HG03196 (cell line): ENCODE measurements around the gene SPDYE16.
"Not testable (repeated sequence)": the region's sequence is repeated elsewhere in the genome, so short reads cannot be mapped to it uniquely, and the experiment has no call there.

Experiments used
- ATAC-seq: cut with Tn5 transposase; IDR thresholded peaks from one replicate; pipeline ENCODE4 v1.9.1; 2021; ENCODE audit not compliant: unreplicated experiment

The SPDYE16 gene

GRCh38 chr7:76505168-76506080 lies 37.7 kb downstream of the SPDYE16 start:
- no peak for ATAC-seq

DNA sequence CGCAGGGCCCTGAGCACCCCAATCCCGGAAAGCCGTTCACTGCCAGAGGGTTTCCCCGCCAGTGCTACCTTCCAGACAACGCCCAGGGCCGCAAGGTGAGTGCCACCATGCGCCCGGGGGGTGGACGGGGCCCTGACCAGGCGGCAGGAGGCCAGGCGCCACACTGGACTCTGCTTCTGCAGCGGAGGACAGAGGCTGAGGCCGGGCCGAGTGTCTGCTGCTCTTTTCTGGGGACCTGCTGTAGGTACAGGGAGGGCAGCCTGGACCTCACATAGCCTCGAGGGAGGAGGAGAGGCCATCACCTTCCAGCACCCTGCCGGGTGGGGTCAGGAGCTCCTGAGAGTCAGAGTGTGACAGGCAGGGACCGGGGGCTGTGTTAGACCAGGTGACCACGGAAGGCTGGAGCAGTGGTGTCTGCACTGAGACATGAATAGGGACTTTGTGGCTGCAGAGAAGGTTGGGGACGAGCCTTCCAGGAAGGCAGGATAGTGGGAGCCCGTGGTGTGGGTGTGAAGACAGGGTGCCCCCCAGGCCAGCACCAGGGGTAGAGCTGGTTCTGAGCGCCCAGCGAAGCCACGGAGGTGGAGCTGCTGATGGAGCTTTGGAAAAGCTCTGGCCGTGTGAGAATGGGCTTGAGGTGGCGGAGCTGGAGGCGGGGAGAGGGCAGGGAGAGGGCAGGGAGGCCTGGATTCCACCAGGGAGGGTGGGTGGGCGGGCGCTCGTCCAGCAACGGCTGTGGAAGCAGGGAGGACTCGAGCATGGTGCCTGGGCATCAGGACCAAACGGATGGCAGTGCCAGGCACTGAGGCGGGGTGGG lies 38.5 kb downstream of the SPDYE16 start:
- not testable (repeated sequence) for ATAC-seq

DNA sequence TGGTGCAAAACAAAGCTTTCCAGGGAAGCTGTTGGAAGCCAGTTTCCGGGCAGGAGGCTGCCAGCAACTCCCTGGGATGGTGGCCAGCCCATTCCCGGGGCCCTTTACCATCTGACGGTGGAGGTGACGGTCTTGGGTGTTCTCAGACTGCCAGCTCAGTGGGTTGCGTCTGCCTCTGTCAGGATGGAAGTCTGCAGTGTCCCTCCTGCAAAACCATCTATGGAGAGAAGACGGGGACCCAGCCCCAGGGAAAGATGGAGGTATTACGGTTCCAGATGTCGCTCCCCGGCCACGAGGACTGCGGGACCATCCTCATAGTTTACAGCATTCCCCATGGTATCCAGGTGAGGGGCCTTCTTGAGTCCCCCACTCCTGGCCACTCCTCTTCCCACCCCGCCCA lies 39.9 kb downstream of the SPDYE16 start:
- not testable (repeated sequence) for ATAC-seq

DNA sequence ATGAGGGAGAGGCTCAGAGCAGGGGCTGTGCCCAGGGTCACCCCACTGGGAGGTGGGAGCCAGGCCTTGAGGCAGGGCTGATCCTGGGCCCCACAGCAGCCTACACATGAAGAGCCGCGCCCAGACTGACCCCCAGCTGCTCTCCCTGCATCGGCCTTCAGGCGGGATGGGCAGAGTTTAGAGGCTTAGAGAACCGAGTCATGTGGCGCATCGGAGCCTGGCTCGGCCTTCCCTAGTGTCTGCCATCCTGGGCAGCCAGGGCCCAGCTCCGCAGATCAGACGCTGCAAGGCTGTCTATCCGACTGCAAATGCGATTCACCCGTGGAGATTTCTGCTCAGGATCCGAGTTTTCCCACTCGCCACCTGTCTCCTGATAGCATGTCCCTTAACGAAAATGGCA lies 40.3 kb downstream of the SPDYE16 start:
- ATAC-seq = not testable (repeated sequence)

GRCh38 chr7:76502224-76502623 lies 40.9 kb downstream of the SPDYE16 start:
- ATAC-seq = not testable (repeated sequence)

DNA sequence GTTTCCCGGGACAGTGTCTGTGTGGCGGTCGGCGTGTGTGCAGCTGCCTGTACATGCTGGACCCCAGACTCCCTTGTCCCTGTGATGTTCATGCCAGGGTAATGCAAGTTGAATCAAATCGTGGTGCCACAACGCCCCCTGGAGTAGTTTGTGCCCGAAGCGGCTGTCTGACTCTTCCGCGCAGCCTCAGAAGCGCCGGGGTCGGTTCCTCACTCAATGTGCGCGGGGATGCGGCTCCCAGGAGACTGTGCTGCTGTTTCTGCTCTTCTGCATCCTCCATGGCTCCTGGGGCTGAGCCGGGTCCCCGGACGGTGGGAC lies 43.2 kb downstream of the SPDYE16 start:
- ATAC-seq = not testable (repeated sequence)

GRCh38 chr7:76499201-76499923 lies 43.7 kb downstream of the SPDYE16 start:
- not testable (repeated sequence) for ATAC-seq

DNA sequence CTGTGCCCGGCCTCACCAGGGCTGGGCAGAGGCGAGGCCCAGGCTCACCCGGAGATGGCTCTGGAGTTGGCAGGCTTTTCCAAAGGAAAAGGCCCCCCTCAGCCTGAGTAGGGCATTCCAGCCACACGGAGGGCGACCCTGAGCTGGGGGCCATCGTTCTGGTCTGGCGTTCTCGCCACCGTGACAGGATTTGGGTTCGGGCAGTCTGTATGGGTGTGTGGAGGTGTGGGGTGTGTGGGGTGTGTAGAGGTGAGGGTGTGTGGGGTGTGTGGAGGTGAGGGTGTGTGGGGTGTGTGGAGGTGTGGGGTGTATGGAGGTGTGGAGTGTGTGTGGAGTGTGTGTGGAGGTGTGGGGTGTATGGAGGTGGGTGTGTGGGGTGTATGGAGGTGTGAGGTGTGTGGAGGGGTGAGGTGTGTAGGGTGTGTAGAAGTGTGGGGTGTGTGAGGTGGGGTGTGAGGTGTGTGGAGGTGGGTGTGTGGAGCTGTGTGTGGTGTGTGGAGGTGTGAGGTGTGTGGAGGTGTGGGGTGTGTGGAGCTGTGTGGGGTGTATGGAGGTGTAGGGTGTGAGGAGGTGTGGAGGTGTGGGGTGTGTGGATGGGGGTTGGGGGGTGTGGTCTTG lies 44.4 kb downstream of the SPDYE16 start:
- ATAC-seq = not testable (repeated sequence)

DNA sequence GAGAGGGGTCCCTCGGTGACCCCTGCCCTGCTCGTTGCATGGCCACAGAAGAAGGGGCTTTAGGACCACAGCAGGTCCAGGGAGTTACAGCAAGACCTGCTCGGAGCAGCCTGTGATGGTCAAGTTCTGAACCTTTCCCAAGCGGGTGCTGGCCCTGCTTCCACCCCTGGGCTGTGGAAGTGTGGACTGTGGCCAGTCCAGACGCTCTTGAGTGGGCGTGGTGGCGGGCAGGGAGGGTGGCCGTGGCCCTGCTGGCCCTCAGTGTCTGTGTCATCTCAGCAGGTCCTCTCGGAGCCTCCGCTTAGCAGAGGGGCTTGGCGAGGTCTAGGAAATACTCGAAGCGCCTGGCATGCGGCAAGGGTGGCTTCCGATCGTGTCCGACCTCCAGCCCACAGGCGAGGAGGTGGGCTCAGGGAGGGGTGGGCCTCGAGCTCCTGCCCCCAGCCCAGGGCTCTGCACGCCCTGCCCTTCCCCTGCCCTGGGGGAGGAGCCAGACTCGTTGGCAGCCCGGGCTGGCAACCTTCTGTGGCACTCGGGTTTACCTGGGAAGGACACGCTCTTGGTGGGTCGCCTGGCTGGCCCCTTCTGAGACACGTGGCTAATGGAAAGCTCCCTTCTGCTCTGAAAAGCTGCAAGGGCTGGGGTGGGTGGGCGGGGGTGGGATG lies 45.0 kb downstream of the SPDYE16 start:
- ATAC-seq = not testable (repeated sequence)

DNA sequence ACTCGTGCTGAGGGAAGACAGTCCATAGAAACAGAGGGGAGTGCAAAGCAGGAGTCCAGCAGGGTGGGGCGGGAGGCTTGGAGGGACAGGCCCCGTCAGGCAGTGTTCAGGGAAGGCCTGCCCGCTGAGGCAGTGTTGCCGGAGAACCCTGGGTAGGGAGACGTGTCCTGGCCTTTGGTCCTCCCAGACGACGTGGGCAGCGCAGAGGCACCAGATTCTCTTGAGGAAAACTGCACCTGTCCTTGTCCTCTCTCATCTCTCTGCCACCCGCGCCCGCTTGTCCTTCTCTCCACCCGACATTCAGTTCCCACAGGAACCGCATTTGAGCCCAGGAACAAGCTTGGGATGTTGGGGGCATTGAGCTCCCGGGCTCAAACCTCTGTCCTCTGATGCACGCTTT lies 47.4 kb downstream of the SPDYE16 start:
- not testable (repeated sequence) for ATAC-seq

GRCh38 chr7:76492139-76492538 lies 51.0 kb downstream of the SPDYE16 start:
- ATAC-seq = not testable (repeated sequence)

- not testable (repeated sequence) for ATAC-seq
Observed at GRCh38 chr7:76487969-76488368, 55.1 kb downstream of the SPDYE16 start.

DNA sequence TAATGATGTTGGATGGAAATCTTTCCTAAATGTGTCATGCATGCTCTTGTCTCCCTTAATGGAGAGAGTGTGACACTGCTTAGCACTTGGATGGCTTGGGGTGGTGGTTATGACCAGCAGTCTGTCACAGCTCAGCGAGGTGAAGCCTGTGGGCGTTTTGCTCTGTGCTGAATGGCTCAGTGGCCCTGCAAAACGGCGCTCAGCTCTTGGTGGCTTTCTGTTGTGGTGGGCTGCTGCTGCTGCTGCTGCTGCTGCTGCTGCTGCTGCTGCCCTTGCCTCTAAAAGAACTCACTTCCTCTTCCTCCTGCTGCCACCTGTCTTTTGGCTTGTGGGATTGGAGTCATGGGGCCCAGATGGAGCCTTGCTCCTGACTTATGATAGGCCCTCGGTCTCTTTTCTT lies 56.5 kb downstream of the SPDYE16 start:
- ATAC-seq = peak; percentile 98

DNA sequence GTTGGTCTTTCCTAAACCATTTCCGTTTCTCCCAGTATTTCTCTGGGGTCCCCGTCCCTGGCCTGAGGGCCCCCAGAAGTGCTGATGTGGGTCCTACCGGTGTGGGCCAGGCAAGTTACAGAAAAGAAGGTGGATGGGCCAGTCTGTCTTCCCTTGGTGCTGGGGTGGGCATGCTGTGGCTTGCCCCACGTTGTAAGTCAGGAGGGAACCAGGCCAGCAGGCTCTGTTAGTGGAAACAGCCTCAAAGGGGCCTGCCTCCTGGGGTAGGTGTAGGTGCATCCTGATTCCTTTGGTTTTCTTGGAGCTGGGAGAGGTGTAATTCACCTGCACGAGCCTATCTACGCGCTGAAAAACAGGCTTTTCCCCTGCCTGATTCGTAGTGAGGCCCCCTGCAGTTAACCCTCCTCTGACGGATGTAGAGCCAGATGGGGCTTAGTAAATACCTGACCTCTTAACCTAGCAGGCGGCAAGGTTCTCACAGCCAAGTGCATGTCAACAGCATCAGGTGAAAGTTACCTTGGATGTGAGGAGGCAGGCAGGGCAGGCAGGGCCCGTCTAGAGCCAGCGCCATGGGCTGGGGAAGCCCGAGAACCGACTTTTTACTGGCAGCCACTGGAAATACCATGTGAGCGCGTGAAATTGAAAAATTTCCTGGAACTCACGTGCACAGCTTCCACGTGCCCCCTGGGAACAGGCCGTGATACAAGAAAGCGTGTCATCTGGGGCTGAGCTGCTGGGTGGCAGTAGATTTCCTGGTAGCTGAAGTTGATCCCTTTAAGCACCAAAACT lies 57.1 kb downstream of the SPDYE16 start:
- peak; percentile 20 for ATAC-seq

- not testable (repeated sequence) for ATAC-seq
Observed at GRCh38 chr7:76484456-76484855, 58.6 kb downstream of the SPDYE16 start.

- not testable (repeated sequence) for ATAC-seq
Observed at GRCh38 chr7:76483081-76483480, 60.0 kb downstream of the SPDYE16 start.

GRCh38 chr7:76482660-76483059 lies 60.4 kb downstream of the SPDYE16 start:
- not testable (repeated sequence) for ATAC-seq
